Skeletal muscle tissue (tissue), 4 donors: ENCODE results near the gene GARNL3. TPM values are rescaled to one million over a fixed set of nuclear protein-coding genes. Genes with fewer than 3 reads are reported as not detected.
A peak's percentile ranks its signal among the peaks of the same experiment; 100 is the strongest.

Experiments
- H3K27ac ChIP-seq: one replicate; pipeline ENCODE4 v1.7.0; 2013; ENCODE audit warnings: mild to moderate bottlenecking, low read depth, low read length, inconsistent platforms
- H3K27me3 ChIP-seq, 3 donors: one replicate each; pipeline ENCODE4 v1.7.0; 2013; ENCODE audit warnings: low read length in 3 of 3; ENCODE audit not compliant: control insufficient read depth in 3 of 3, insufficient read depth in 3 of 3
- H3K36me3 ChIP-seq, 3 donors: one replicate each; pipeline ENCODE4 v1.7.0; 2013; ENCODE audit warnings: low read length in 3 of 3; ENCODE audit not compliant: control insufficient read depth in 3 of 3, insufficient read depth in 3 of 3
- H3K4me1 ChIP-seq, 3 donors: one replicate each; pipeline ENCODE4 v1.7.0; 2013; ENCODE audit warnings: low read length in 3 of 3, mild to moderate bottlenecking in 3 of 3; ENCODE audit not compliant: control insufficient read depth in 3 of 3, insufficient read depth in 3 of 3
- H3K4me3 ChIP-seq, 3 donors: one replicate each; pipeline ENCODE4 v1.7.0; 2013; ENCODE audit warnings: low read length in 3 of 3
- H3K9ac ChIP-seq, 3 donors: one replicate each; pipeline ENCODE4 v1.7.0; 2013; ENCODE audit warnings: low read length in 3 of 3, mild to moderate bottlenecking in 3 of 3, moderate library complexity in 2 of 3, low read depth in 1 of 3
- H3K9me3 ChIP-seq, 3 donors: one replicate each; pipeline ENCODE4 v1.7.0; 2013; ENCODE audit warnings: low read length in 3 of 3; ENCODE audit not compliant: control insufficient read depth in 3 of 3
- total RNA-seq: library from RNA; depleted of rRNA; stranded (reverse); fragments of >200 nt; gene quantifications from one replicate; pipeline ENCODE4 v1.2.3, GENCODE V29; 2014
- donor health status: Osteomylitis.

GARNL3 gene
- total RNA-seq, 1 donor from 2014 or later, result 21.9 TPM

GRCh38 chr9:127320115-127320378 is 55.5 kb downstream of the GARNL3 start:
- peaks cover 6 to 9% (median 9%) of the 10 kb centered on the region in 3 donors for H3K4me1 ChIP-seq
- H3K36me3 ChIP-seq, result no peaks in the 10 kb centered on the region

GRCh38 chr9:127323393-127323792 is 58.8 kb downstream of the GARNL3 start:
- H3K9me3 ChIP-seq, result no peaks in the 10 kb centered on the region
- no peak overlapping the region for H3K4me3 ChIP-seq
- H3K4me1 ChIP-seq, result peaks cover 6 to 9% (median 6%) of the 10 kb centered on the region in 3 donors
- no peak overlapping the region for H3K27ac ChIP-seq
- no peak overlapping the region for H3K9ac ChIP-seq
- H3K27me3 ChIP-seq, result no peaks in the 10 kb centered on the region
- peaks cover 0 to 4% (median 0%) of the 10 kb centered on the region in 3 donors for H3K36me3 ChIP-seq

More at GRCh38 chr9:127320115-127320378, 55.5 kb downstream of the GARNL3 start:
- Histone ChIP-seq H3K27ac (no peak overlapping the region), H3K27me3 (no peaks in the 10 kb centered on the region), H3K9me3 (no peaks in the 10 kb centered on the region), H3K9ac (no peak overlapping the region), H3K4me3 (no peak overlapping the region)

- peaks cover 0 to 4% (median 0%) of the 10 kb centered on the region in 3 donors for H3K36me3 ChIP-seq
- H3K27ac ChIP-seq, result no peak overlapping the region
- H3K9me3 ChIP-seq, result no peaks in the 10 kb centered on the region
- H3K4me3 ChIP-seq, result no peak overlapping the region
- peaks cover 6 to 29% (median 21%) of the 10 kb centered on the region in 3 donors for H3K4me1 ChIP-seq
- no peaks in the 10 kb centered on the region for H3K27me3 ChIP-seq
- no peak overlapping the region for H3K9ac ChIP-seq
These were observed 65.9 kb downstream of the GARNL3 start for GRCh38 chr9:127330501-127330900.

- peaks cover 29 to 55% (median 45%) of the 10 kb centered on the region in 3 donors for H3K4me1 ChIP-seq
- no peak overlapping the region for H3K4me3 ChIP-seq
- peak overlapping the region; percentile 48 for H3K27ac ChIP-seq
These were observed 68.9 kb downstream of the GARNL3 start for GRCh38 chr9:127333221-127334064.

GRCh38 chr9:127334725-127335124 is 70.2 kb downstream of the GARNL3 start:
- Histone ChIP-seq H3K9ac (no peak overlapping the region), H3K4me1 (peaks cover 32 to 57% (median 47%) of the 10 kb centered on the region in 3 donors), H3K4me3 (no peak overlapping the region), H3K27ac (no peak overlapping the region), H3K27me3 (no peaks in the 10 kb centered on the region), H3K36me3 (no peaks in the 10 kb centered on the region), H3K9me3 (no peaks in the 10 kb centered on the region)

More at GRCh38 chr9:127333221-127334064, 68.9 kb downstream of the GARNL3 start:
- Histone ChIP-seq H3K36me3 (no peaks in the 10 kb centered on the region), H3K27me3 (no peaks in the 10 kb centered on the region), H3K9me3 (no peaks in the 10 kb centered on the region), H3K9ac (no peak overlapping the region)

GRCh38 chr9:127336086-127336485 is 71.5 kb downstream of the GARNL3 start:
- Histone ChIP-seq H3K36me3 (peaks cover 0 to 5% (median 2%) of the 10 kb centered on the region in 3 donors), H3K4me1 (peaks cover 41 to 67% (median 60%) of the 10 kb centered on the region in 3 donors), H3K4me3 (peak overlapping the region in 1 of 3 donors; percentile 36), H3K9ac (peak overlapping the region in 1 of 3 donors; percentile 1), H3K27me3 (no peaks in the 10 kb centered on the region), H3K9me3 (no peaks in the 10 kb centered on the region), H3K27ac (peak overlapping the region; percentile 82)

- H3K4me1 ChIP-seq, result peaks cover 45 to 68% (median 67%) of the 10 kb centered on the region in 3 donors
- no peaks in the 10 kb centered on the region for H3K27me3 ChIP-seq
- H3K9ac ChIP-seq, result peak overlapping the region in 1 of 3 donors; percentile 1
- H3K9me3 ChIP-seq, result no peaks in the 10 kb centered on the region
- H3K4me3 ChIP-seq, result peak overlapping the region in 2 of 3 donors; percentile 44 to 55
- peaks cover 0 to 8% (median 2%) of the 10 kb centered on the region in 3 donors for H3K36me3 ChIP-seq
- peak overlapping the region; percentile 82 for H3K27ac ChIP-seq
These were observed 72.2 kb downstream of the GARNL3 start for GRCh38 chr9:127336506-127337352.

- Histone ChIP-seq H3K36me3 (peaks cover 2 to 8% (median 4%) of the 10 kb centered on the region in 3 donors), H3K4me1 (peaks cover 41 to 56% (median 51%) of the 10 kb centered on the region in 3 donors), H3K27ac (no peak overlapping the region), H3K27me3 (no peaks in the 10 kb centered on the region), H3K4me3 (no peak overlapping the region), H3K9ac (no peak overlapping the region), H3K9me3 (no peaks in the 10 kb centered on the region)
These were observed 76.1 kb downstream of the GARNL3 start for GRCh38 chr9:127340721-127341120.

- H3K4me1 ChIP-seq, result peaks cover 36 to 53% (median 48%) of the 10 kb centered on the region in 3 donors
- H3K36me3 ChIP-seq, result peaks cover 2 to 8% (median 4%) of the 10 kb centered on the region in 3 donors
- no peaks in the 10 kb centered on the region for H3K9me3 ChIP-seq
- H3K4me3 ChIP-seq, result no peak overlapping the region
- H3K27ac ChIP-seq, result no peak overlapping the region
- H3K27me3 ChIP-seq, result no peaks in the 10 kb centered on the region
- no peak overlapping the region for H3K9ac ChIP-seq
These were observed 76.6 kb downstream of the GARNL3 start for GRCh38 chr9:127341152-127341551.
